ENCODE results near the gene RIPPLY3. TPM values are rescaled to one million over a fixed set of nuclear protein-coding genes. Genes with fewer than 3 reads are reported as not detected.
A peak's percentile ranks its signal among the peaks of the same experiment; 100 is the strongest.
"Not testable (repeated sequence)": the region's sequence is repeated elsewhere in the genome, so short reads cannot be mapped to it uniquely, and the experiment has no call there.

RIPPLY3 gene
- total RNA-seq, 1 donor: under 0.01 TPM

- peak overlapping the region; percentile 49 for H3K4me3 ChIP-seq (ENCODE audit: low read depth, low read length)
- TF ChIP-seq CTCF (IDR thresholded peaks at IDR 0.05; ENCODE audit: insufficient read depth, low read depth, low read length): no peak
- no peak for DNase-seq (ENCODE audit: low read depth)
These were observed 15.8 kb upstream of the RIPPLY3 start for GRCh38 chr21:36990508-36991205.

- no peak overlapping the region for H3K4me3 ChIP-seq (ENCODE audit: low read depth, low read length)
- no peak for DNase-seq (ENCODE audit: low read depth)
These were observed 13.8 kb upstream of the RIPPLY3 start for GRCh38 chr21:36992671-36993070.

GRCh38 chr21:36994501-36995158, 11.9 kb upstream of the RIPPLY3 start:
- no peak for TF ChIP-seq CTCF (IDR thresholded peaks at IDR 0.05; ENCODE audit: insufficient read depth, low read depth, low read length)
- DNase-seq (ENCODE audit: low read depth): no peak
- peak overlapping the region; percentile 46 for H3K4me3 ChIP-seq (ENCODE audit: low read depth, low read length)

More at GRCh38 chr21:36992671-36993070, 13.8 kb upstream of the RIPPLY3 start:
- TF ChIP-seq CTCF (IDR thresholded peaks at IDR 0.05; ENCODE audit: insufficient read depth, low read depth, low read length): no peak

GRCh38 chr21:36995285-36995684, 11.2 kb upstream of the RIPPLY3 start:
- not testable (repeated sequence) for H3K4me3 ChIP-seq (ENCODE audit: low read depth, low read length); DNase-seq (ENCODE audit: low read depth)

GRCh38 chr21:36999131-36999898, 7.2 kb upstream of the RIPPLY3 start:
- no peak for TF ChIP-seq CTCF (IDR thresholded peaks at IDR 0.05; ENCODE audit: insufficient read depth, low read depth, low read length)
- no peak overlapping the region for H3K4me3 ChIP-seq (ENCODE audit: low read depth, low read length)
- DNase-seq (ENCODE audit: low read depth): no peak

- H3K4me3 ChIP-seq (ENCODE audit: low read depth, low read length): no peak overlapping the region
- TF ChIP-seq CTCF (IDR thresholded peaks at IDR 0.05; ENCODE audit: insufficient read depth, low read depth, low read length): no peak
- no peak for DNase-seq (ENCODE audit: low read depth)
These were observed 6.1 kb upstream of the RIPPLY3 start for GRCh38 chr21:37000381-37000780.

GRCh38 chr21:37001441-37001840, 5.1 kb upstream of the RIPPLY3 start:
- no peak overlapping the region for H3K4me3 ChIP-seq (ENCODE audit: low read depth, low read length)
- no peak for TF ChIP-seq CTCF (IDR thresholded peaks at IDR 0.05; ENCODE audit: insufficient read depth, low read depth, low read length)
- DNase-seq (ENCODE audit: low read depth): no peak

- not testable (repeated sequence) for H3K4me3 ChIP-seq (ENCODE audit: low read depth, low read length); DNase-seq (ENCODE audit: low read depth)
These were observed 3.7 kb upstream of the RIPPLY3 start for GRCh38 chr21:37002851-37003250.

GRCh38 chr21:37003917-37004316, 2.6 kb upstream of the RIPPLY3 start:
- DNase-seq (ENCODE audit: low read depth): not testable (repeated sequence)

More at GRCh38 chr21:37003917-37004316, 2.6 kb upstream of the RIPPLY3 start:
- H3K4me3 ChIP-seq (ENCODE audit: low read depth, low read length): not testable (repeated sequence)
